Measurements from ENCODE around the gene ATG2B. TPM values are rescaled to one million over a fixed set of nuclear protein-coding genes. Genes with fewer than 3 reads are reported as not detected.

The ATG2B gene
- total and polyA plus RNA-seq, 2 donors (not counting 1 experiment from before 2014, with no cell fraction given), result 15.0 to 30.9 TPM

DNA sequence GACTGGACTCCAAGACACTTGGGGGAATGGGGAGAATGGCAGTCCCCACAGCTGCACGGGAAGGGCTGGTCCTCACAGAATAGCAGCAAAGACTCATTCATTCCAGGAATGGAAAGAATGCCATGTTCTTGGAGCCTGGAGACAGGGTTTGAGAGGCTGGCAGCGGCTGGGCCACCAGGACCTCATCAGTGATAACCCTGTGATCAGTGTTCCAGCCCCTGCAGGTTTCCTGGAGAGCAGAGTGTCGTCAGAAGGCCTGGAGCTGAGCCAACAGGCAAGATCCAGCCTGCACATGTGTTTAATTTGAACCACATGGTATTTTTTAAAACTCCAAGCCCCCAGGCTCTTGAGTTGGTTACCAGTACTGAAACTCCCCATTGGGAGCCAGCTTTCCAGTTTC is 95.8 kb downstream of the ATG2B start:
- Histone ChIP-seq H3K36me3 (ENCODE audit: control insufficient read depth, insufficient read depth, low read length) (peaks cover 8% of the 10 kb centered on the region), H3K4me1 (ENCODE audit: control insufficient read depth, extremely low read depth, insufficient read depth, low read length) (peaks cover 18% of the 10 kb centered on the region), H3K79me2 (ENCODE audit: control insufficient read depth, insufficient read depth, low read length) (no peaks in the 10 kb centered on the region), H3K27me3 (ENCODE audit: control insufficient read depth, insufficient read depth, low read length) (no peaks in the 10 kb centered on the region), H3K9ac (ENCODE audit: insufficient read depth, low read length) (no peak overlapping the region), H4K20me1 (ENCODE audit: control insufficient read depth, extremely low read depth, insufficient read depth, low read length) (no peaks in the 10 kb centered on the region), H3K27ac (ENCODE audit: insufficient read depth, low read length) (peak overlapping the region; percentile 43), H3K9me3 (ENCODE audit: control insufficient read depth, insufficient read depth, low read depth, low read length) (peaks cover 1% of the 10 kb centered on the region), H3K4me2 (ENCODE audit: extremely low read depth, insufficient read depth, low read length) (no peak overlapping the region), H3K4me3 (replicated peaks in 1 of 4; ENCODE audit: control extremely low read depth in 1 of 4, insufficient read depth in 1 of 4, low read depth in 3 of 4, low read length in 4 of 4) (no peak overlapping the region), H2AFZ (ENCODE audit: low read length) (no peak overlapping the region)
- DNase-seq (ENCODE audit: low read depth in 2 of 2), result peak; percentile 70 to 82
- TF ChIP-seq EZH2 (IDR thresholded peaks at IDR 0.05; ENCODE audit: low read length, missing control alignments), result no peak
- TF ChIP-seq, protein P1, sequence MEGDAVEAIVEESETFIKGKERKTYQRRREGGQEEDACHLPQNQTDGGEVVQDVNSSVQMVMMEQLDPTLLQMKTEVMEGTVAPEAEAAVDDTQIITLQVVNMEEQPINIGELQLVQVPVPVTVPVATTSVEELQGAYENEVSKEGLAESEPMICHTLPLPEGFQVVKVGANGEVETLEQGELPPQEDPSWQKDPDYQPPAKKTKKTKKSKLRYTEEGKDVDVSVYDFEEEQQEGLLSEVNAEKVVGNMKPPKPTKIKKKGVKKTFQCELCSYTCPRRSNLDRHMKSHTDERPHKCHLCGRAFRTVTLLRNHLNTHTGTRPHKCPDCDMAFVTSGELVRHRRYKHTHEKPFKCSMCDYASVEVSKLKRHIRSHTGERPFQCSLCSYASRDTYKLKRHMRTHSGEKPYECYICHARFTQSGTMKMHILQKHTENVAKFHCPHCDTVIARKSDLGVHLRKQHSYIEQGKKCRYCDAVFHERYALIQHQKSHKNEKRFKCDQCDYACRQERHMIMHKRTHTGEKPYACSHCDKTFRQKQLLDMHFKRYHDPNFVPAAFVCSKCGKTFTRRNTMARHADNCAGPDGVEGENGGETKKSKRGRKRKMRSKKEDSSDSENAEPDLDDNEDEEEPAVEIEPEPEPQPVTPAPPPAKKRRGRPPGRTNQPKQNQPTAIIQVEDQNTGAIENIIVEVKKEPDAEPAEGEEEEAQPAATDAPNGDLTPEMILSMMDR (conservative IDR thresholded peaks at IDR 0.05 in 1 of 2, IDR thresholded peaks at IDR 0.05 in 1 of 2; ENCODE audit: low read depth in 1 of 2, low read length in 2 of 2), result no peak

DNA sequence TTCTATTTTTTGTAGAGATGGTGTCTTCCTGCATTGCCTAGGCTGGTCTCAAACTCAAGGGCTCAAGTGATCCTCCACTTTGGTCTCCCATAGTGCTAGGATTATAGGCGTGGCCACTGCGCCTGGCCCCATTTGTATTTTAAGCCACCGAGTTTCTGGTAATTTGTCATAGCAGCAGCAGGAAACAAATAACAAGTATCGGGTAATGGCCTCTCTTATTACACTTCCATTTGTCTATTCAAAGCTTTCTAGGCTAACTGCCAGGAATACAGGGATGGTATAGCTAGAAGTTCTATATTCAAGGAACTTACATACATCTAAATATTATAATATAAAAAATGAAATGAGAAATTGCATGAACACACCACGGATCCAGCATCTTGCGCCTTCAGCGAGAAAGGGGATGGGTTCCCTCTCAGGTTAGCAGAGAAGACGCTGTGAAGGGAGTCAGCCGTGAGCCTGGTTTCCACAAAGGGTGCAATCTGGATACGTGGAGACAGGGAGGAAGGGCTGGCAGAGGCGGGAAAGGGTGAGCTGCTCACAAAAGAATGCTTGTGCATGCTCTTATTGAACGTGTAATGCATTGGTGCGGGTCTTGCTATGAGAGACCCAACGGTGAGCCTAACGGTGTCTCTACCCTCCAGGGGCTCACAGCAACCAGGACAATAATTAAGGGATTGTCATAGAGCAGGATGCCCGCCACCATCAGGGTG is 97.6 kb downstream of the ATG2B start:
- Histone ChIP-seq H3K4me2 (ENCODE audit: extremely low read depth, insufficient read depth, low read length) (no peak overlapping the region), H3K27me3 (ENCODE audit: control insufficient read depth, insufficient read depth, low read length) (no peaks in the 10 kb centered on the region), H3K9me3 (ENCODE audit: control insufficient read depth, insufficient read depth, low read depth, low read length) (no peaks in the 10 kb centered on the region), H2AFZ (ENCODE audit: low read length) (no peak overlapping the region), H3K36me3 (ENCODE audit: control insufficient read depth, insufficient read depth, low read length) (peaks cover 8% of the 10 kb centered on the region), H4K20me1 (ENCODE audit: control insufficient read depth, extremely low read depth, insufficient read depth, low read length) (no peaks in the 10 kb centered on the region), H3K4me3 (replicated peaks in 1 of 4; ENCODE audit: control extremely low read depth in 1 of 4, insufficient read depth in 1 of 4, low read depth in 3 of 4, low read length in 4 of 4) (no peak overlapping the region), H3K4me1 (ENCODE audit: control insufficient read depth, extremely low read depth, insufficient read depth, low read length) (peaks cover 28% of the 10 kb centered on the region), H3K9ac (ENCODE audit: insufficient read depth, low read length) (no peak overlapping the region), H3K79me2 (ENCODE audit: control insufficient read depth, insufficient read depth, low read length) (peaks cover 4% of the 10 kb centered on the region), H3K27ac (ENCODE audit: insufficient read depth, low read length) (no peak overlapping the region)
- TF ChIP-seq EZH2 (IDR thresholded peaks at IDR 0.05; ENCODE audit: low read length, missing control alignments), result no peak
- TF ChIP-seq, protein P1 (conservative IDR thresholded peaks at IDR 0.05 in 1 of 2, IDR thresholded peaks at IDR 0.05 in 1 of 2; ENCODE audit: low read depth in 1 of 2, low read length in 2 of 2), result no peak
- peak; percentile 51 to 60 for DNase-seq (ENCODE audit: low read depth in 2 of 2)

DNA sequence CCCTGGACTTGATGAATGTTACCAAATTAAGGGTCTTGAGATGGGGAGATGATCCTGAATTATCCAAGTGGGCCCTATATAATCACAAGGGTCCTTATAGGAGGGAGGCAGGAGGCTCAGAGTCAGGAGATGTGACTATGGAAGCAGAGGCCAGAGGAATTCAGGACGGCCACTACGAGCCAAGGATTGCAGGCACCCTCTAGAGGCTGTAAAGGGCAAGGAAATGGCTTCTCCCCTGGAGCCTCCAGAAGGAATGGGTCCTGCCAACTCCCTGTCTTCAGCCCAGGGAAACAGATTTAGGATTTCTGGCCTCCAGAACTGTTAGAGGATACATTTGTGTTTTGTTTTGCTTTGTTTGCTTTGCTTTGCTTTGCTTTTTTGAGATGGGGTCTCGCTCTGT is 98.3 kb downstream of the ATG2B start:
- Histone ChIP-seq H3K79me2 (ENCODE audit: control insufficient read depth, insufficient read depth, low read length) (peaks cover 4% of the 10 kb centered on the region), H3K4me1 (ENCODE audit: control insufficient read depth, extremely low read depth, insufficient read depth, low read length) (peaks cover 30% of the 10 kb centered on the region), H3K4me2 (ENCODE audit: extremely low read depth, insufficient read depth, low read length) (no peak overlapping the region), H3K27ac (ENCODE audit: insufficient read depth, low read length) (no peak overlapping the region), H4K20me1 (ENCODE audit: control insufficient read depth, extremely low read depth, insufficient read depth, low read length) (no peaks in the 10 kb centered on the region), H3K9ac (ENCODE audit: insufficient read depth, low read length) (no peak overlapping the region), H3K36me3 (ENCODE audit: control insufficient read depth, insufficient read depth, low read length) (peaks cover 8% of the 10 kb centered on the region), H2AFZ (ENCODE audit: low read length) (no peak overlapping the region), H3K9me3 (ENCODE audit: control insufficient read depth, insufficient read depth, low read depth, low read length) (no peaks in the 10 kb centered on the region), H3K27me3 (ENCODE audit: control insufficient read depth, insufficient read depth, low read length) (no peaks in the 10 kb centered on the region), H3K4me3 (replicated peaks in 1 of 4; ENCODE audit: control extremely low read depth in 1 of 4, insufficient read depth in 1 of 4, low read depth in 3 of 4, low read length in 4 of 4) (no peak overlapping the region)
- TF ChIP-seq EZH2 (IDR thresholded peaks at IDR 0.05; ENCODE audit: low read length, missing control alignments), result no peak
- TF ChIP-seq, protein P1 (conservative IDR thresholded peaks at IDR 0.05 in 1 of 2, IDR thresholded peaks at IDR 0.05 in 1 of 2; ENCODE audit: low read depth in 1 of 2, low read length in 2 of 2), result peak; percentile 47 to 61
- DNase-seq (ENCODE audit: low read depth in 2 of 2), result peak; percentile 36 to 70
